Measurements from ENCODE around the gene ST6GALNAC6.
"Not testable (repeated sequence)": the region's sequence is repeated elsewhere in the genome, so short reads cannot be mapped to it uniquely, and the experiment has no call there.

Gene ST6GALNAC6

DNA sequence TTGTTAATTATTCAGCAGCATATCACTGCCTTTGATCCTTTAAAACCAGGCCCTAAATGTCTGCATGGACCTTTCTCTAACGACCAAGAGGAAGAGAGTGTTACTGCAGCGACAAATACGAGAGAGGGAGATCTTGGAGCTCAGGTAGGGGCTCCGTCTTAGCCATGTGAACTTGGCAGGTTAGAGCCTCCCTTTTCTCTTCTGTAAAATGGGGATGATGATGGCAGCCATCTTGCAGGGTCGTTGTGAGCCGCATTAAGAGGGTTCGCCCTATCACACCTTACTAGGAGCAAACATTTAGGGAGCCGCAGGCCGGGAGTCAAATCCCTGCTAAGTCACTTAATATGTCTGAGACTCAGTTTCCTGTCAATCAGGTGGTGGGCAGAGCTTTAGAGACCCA, 46.6 kb downstream of the ST6GALNAC6 start:
- DNase-seq, result no peak

DNA sequence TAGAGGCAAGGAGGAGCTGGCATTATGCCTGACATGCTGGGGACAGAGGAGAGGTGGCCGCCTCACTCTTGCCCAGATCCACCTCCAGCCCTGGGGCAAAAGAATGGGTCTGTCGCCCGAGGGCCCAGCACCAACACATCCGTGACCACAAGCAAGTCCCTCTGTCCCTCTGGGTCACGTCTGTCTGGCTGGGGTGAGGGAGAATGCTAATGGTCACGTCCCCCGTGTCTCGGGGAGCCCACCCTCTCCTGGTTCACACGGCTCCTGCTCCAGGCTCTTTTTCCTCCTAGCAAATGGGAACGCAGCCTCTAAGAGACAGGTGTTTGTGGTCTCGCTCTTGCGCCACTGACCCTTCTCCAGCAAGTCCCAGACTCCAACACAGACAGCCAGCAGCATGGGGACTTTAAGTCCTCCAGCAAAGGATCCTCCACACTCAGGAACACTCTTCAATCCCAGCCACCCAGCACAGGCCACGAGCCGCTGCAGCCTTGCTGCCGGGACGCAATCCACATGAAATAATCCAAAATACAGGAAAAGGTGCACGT, 49.0 kb downstream of the ST6GALNAC6 start:
- DNase-seq, result no peak

DNA sequence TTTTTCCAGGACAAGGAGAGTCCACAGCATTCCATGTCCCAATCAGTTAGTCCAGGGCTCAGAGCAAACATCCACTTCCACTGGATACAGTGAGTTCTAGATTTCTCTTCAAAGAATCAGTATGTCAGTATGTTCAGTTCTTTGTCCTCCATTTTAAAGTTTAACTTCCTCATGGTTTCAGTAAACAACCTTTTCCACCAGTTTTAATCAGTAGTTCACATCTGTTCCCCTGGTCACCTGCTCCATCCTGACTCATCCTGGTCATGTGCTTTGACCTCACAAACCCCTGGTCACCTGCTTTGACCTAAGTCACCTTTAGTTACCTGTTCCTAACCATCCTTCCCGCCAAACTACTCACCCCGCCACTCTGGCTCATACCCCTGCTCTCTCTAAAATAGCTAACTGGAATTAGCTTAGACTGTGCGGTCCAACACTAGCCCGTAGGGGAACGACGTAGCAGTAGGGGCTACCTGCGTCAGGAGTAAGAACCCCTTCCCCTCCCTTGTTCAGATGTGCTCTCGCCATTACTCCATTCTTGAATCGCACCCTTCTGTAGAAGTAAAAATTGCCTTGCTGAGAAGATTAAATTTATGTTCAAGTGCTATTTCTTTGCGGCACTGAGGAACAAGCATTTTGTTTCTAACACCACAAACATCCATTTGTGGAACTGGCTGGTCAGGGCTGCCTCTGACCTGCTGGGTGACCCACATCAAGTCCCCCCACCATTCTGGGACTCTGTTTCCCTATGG, 50.5 kb downstream of the ST6GALNAC6 start:
- DNase-seq, result no peak

DNA sequence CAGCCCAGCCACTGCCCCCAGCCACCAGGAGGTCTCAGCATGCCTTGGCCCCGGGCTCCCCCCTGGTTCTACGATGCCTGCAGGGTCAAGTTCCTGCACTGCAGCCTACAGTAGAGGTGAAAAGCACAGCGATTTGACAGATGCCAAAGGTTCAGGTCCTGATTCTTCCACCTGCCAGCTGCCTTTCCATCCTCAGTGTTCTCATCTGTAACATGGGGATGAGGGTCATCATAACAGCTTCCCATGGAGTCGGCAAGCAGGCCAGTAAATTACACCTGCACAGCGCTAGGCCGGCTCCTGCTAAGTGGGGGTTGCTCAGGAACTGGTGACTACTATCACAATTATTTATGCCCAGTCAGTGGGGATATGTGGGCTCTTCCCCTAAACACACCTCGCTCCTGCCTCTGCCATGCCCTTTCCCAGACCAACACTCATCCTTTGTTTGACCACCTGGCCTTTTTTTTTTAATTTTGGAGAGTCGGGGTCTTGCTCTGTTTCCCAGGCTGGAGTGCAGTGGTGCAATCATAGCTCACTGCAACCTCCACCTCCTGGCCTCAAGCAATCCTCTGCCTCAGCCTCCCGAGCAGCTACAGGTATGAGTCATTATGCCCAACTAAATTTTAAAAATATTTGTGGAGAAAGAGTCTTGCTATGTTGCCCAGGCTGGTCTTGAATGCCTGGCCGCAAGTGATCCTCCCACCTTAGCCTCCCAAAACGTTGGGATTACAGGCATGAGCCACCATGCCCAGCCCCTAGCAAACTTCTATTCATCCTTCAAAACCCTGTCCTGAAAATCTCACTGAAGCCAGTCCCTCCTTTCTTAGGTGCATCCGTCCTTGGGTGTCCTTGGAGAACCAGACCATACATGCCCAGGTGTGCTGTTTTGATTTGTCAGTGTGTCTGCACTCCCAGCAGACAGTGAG, 51.3 kb downstream of the ST6GALNAC6 start:
- no peak for DNase-seq

DNA sequence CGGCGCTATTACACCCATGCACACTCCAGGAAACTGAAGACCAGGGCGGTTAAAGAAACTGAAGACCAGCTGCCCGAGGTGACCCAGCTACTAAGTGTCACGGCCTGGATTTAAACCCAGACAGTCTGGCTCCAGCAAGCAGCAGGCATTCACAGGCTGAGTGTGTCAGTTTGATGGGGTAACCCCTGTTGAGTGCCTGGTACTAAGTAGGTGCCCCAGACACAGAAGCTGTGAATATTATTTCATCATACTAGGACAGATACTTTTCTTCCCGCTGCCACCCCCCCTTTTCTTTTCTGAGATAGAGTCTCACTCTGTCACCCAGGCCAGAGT, 52.3 kb downstream of the ST6GALNAC6 start:
- no peak for DNase-seq

DNA sequence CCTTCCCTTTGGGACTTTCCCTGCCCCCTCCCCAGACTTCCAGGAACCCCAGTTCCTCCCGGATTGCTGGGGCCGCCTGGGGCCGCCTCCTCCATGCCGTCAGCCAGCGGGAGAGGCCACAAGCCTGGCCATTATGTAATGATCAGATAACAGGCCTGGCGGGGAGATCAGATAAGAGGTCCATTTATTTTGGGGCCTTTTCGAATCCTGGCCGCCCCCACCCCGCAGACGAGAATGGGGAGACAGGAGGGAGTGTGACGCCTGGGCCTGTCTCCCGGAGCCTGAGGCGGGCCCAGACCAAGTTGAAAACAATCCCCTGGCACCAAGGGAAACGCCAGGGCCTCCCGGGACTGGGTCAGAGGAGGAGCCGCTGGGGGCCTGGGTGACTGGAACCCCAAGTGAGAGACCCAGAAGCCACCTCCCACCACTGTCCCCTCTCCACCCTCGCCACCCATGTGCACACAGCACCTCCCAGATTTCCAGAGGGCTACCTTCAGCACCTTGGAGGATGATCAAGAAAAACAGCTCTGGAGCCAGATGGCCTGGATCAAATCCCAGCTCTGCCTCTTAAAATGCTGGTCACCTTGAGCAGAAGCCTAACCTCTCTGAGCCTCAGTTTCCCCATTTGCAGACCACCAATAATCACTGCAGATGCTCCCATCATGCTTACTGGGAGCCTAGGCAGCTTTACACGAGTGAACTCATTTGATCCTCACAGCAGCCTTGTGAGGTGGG, 52.8 kb downstream of the ST6GALNAC6 start:
- no peak for DNase-seq

DNA sequence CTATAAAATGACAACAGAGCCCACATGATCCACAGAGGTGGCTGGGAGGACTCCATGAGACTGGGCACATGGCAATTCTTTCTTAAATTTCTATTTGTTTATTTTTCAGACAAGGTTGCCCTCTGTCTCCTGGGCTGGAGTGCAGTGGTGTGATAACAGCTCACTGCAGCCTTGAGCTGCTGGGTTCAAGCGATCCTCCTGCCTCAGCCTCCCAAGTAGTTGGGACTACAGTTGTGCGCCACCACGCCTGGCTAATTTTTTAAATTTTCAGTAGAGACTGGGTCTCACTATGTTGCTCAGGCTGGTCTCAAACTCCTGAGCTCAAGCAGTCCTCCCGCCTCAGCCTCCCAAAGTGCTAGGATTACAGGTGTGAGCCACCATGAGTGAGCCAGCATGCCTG, 53.8 kb downstream of the ST6GALNAC6 start:
- DNase-seq, result not testable (repeated sequence)

DNA sequence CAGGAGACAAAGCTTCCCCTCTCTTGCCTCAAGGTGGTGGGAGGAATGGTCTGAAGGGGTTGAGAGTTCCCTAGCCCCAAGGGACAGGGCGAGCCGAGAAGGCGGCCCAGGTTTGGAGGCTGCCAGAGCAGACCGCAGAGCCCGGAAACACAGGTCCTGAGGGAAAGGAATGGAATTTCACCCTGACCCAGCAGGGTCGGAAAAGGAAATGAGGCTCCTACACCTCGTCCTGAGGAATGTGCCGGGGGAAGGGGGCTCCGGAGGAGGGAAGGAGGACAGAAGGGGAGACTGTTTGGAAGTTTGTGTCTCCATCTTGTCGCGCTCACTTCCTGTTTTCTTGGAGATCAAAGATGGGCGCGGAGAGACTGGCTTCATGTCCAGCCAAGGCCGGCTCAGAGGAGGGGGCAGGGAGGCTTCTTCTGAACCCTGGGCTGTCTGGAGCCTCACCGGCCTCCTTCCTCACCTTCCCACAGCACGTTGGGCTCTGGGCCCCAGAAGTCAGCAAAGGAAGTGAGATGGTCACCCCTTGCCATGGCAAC, 54.5 kb downstream of the ST6GALNAC6 start:
- DNase-seq, result no peak

DNA sequence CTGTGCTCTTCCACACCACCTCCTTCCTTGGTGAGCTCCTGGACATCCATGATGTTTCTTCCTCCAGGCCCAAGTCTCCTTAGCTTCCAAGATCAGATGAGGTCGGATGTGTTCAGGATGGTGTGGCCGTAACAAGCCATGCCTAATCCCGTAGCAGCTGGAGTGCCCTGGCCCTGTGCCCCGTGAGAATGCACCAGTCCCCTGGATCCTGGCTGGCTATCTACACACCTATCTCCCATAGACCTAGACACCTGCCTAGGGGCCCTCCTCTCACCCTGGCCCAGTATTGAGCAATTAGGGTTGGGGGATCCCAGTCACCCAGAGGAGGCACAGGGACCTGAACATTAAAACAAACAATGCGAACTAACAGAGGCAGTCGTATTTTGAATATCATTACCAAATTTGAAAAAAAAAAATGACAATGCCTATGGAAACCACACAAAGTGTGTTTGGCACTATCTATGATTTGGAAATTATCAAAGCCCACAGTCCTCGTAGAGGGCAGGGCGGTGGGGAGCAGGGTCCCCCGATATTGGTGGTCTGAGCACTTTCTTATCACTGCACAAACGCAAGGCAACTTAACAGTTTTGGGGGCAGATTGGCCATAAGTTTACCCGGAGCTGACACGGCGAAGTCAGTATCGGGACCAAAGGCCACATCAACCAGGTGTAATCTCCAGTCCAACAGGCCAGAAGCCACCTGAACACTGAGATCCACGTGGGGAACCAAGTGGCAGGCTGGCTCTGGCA, 58.1 kb downstream of the ST6GALNAC6 start:
- no peak for DNase-seq

DNA sequence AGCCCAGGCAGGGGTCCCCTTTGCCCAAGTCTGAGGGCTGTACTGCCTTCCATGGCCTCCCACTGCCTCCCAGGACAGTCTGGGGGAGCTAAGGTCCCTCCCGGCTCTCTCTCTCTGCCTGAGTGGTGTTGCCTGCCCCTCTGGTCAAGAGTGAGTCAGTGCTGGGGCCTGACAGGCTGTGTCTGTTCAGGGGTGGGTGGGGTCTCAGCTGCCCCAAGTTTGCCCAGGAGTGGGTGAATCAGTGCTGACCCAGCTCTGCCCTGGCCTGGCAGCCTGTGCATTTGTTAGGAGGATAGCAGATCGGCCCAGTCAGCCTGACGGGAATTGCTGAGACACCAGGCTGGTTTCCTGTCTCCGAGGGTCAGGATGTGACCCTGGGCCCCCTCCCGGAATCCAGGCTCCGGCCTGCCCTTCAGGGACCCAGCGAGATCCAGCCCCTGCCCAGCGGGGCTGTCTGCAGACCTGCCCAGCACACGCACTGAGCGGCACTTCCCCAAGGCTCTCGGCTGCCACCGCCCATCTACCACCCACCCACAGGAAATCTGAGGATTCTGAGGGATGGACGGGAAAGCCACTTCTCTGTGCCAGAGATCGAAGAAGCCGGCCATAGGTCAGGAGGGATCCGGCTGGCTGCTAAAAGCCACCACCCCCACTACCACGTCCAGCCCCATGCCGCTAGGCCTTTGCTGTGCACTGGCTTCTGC, 60.9 kb downstream of the ST6GALNAC6 start:
- no peak for DNase-seq

DNA sequence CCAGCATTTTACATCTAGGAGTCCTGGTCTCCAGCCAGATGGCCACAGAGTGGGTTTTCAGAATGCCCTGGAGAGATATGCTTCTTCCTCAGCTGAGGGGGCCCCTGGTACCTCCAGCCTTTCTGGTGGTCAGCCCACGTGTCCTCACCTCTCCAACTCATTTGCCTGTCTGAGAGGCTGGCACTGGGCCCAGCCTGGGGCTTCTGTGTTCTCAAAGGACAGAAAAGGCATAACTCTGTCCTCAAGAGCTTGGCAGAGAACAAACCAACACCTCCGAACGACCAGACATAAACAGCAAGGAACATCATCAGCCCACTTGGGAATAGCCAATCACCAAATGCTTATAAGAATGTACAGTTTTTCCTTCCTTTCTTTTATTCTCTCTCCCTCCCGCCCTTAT, 62.1 kb downstream of the ST6GALNAC6 start:
- peak; percentile 19 for DNase-seq

DNA sequence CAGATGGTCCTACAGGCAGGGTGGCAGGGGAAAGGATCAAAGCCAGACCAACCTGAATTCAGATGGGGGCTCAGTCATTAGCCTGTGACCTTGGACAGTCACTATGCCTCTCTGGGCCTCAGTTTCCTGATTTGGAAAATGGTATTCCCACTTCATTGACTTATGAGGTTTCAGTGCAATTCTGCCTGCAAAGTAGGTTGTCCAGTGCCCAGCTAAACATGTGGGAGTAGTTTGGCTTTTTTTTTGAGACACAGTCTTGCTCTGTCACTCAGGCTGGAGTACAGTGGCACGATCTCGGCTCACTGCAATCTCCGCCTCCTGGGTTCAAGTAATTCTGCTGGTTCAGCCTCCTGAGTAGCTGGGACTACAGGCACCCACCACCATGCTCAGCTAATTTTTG, 62.8 kb downstream of the ST6GALNAC6 start:
- DNase-seq, result not testable (repeated sequence)

DNA sequence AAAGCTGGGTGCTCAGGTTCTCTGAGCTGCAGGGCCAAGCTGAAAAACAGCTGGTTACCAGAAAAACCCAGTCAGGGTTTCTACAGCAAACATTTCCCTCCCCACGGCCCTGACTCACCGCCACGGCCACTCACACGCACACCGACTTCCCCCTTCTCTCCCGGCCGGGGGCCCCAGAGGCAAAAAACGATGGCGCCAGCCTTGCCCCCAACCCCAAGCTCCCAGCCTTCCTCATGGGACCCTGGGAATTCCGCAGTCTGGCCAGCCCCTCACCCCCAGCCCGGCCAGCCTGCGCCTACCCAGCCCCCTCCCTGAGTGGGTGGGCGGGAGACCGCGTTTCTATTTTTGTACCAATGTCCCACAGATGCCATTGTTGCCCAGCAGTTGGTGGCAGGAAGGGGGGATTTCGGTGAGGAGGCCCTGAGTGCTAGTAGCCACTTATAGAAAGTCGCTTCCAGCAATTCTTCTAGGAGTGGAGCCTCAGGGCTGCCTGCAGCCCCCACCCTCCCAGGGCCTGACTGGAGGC, 63.3 kb downstream of the ST6GALNAC6 start:
- no peak for DNase-seq

All from NCI-H1105 treated with DMSO at 0.1 percent for 48 hours (cell line).